ENCODE measurements around the gene CNOT10. TPM values are rescaled to one million over a fixed set of nuclear protein-coding genes. Genes with fewer than 3 reads are reported as not detected.
"Not testable (repeated sequence)": the region's sequence is repeated elsewhere in the genome, so short reads cannot be mapped to it uniquely, and the experiment has no call there.

Gene CNOT10
- total RNA-seq, 1 donor from 2014 or later = 17.9 TPM

DNA sequence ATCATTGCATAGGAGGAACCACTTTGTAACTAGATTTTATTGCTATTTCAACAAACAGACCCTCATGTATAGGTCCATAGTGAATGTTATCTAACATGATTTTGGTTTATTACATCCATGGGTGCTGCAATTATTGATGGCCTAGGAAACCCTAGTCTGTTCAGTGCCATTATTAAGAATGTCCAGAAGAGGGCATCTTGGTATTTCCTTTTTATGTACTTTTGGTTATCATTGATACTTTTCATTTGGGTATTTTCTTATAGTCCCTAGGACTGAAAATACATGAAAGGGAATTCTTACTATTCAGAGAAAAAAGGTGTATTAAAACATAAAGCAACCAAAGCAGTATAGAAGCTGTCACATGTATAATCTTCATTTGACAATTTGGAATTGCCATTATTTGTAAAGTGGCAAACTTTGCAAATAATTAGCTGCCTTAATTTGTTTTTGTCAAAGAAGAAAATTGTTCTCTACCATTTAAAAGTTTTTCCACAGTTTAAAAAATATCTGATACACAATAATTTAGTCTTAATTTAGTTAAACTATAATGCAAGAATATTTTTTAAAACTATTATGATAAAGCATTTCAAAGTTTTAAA, 48.7 kb downstream of the CNOT10 start:
- ATAC-seq = no peak
- intact Hi-C loops (cut with DNase I) = loop anchor here (2.0 to 5.0 kb wide), 3 partner anchors 47 to 201 kb away; no protein-coding TSS in a partner anchor
- DNase-seq (ENCODE audit: missing footprints) = no peak

DNA sequence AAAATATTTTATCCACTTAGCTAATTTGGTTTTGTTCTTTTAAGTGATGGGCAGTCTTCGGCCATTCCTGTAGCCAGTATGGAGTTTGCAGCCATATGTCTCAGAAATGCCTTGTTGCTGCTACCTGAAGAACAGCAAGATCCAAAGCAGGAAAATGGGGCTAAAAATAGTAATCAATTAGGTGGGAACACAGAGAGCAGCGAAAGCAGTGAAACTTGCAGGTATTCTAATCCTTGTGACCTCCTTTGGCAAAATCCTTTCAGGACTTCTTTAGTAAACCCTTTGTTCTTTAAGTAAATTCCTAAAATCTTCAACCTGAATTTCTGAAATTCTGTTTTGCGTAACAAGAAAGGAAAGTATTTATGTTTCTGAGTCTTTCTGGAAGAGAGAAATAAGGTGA, 49.8 kb downstream of the CNOT10 start:
- ATAC-seq (no peak), DNase-seq (ENCODE audit: missing footprints) (no peak)
- intact Hi-C loops (cut with DNase I) = loop anchor here (2.0 to 5.0 kb wide), 2 partner anchors 46 to 168 kb away; no protein-coding TSS in a partner anchor

DNA sequence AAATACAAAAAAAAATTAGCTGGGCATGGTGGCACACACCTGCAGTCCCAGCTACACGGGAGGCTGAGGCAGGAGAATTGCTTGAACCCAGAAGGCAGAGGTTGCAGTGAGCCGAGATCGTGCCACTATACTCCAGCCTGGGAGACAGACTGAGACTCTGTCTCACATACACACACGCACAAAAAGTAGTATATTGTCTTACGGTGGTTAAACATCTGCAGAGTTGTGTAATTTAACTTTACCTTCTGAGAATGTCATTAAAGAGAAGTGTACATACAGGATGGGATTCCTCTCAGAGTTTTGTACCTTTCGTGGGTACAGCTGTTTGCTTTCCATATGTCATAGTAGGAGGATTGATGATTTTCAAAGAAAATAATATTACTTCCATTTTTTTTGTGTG, 58.5 kb downstream of the CNOT10 start:
- intact Hi-C loops (cut with DNase I); ATAC-seq; DNase-seq (ENCODE audit: missing footprints): not testable (repeated sequence)

DNA sequence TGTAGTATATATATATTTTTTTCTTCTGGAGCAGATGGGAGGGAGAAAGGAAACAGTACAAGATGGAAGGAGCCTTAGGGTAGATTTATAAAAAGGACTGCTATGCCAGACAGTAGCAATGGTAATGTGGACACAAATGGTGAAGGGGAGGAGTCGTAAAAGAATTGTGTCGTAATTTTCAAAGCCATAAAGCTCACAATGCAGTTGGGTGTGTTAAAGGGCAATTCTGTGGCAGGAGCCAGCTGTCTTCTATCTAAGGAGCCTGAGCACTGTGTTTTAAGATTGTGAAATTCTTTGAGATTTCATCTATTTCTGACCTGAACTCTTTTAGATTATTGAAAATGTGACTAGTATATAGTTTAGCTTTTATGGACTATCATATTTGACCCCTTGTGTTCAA, 58.9 kb downstream of the CNOT10 start:
- DNase-seq (ENCODE audit: missing footprints) (no peak), ATAC-seq (no peak)
- intact Hi-C loops (cut with DNase I) = no loop called here

DNA sequence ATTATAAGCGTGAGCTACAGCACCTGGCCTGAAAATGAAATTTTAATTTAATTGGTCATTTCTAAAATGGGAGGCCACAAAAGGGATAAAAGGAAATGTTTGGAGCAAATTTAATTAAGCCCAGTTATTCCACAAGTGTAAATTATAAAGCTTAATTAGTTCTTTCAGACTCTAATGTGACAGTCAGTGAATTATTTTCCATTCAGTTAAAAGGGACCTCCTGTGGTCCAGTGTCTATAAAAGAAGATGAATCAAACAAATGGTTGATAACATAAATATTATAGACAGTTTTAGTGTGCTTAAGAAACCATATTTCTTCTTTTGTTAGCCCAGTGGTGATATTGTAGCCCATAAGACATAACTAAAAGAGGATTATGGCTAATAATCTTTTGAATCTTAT, 66.4 kb downstream of the CNOT10 start:
- no peak for ATAC-seq
- no peak for DNase-seq (ENCODE audit: missing footprints)
- intact Hi-C loops (cut with DNase I) = no loop called here

DNA sequence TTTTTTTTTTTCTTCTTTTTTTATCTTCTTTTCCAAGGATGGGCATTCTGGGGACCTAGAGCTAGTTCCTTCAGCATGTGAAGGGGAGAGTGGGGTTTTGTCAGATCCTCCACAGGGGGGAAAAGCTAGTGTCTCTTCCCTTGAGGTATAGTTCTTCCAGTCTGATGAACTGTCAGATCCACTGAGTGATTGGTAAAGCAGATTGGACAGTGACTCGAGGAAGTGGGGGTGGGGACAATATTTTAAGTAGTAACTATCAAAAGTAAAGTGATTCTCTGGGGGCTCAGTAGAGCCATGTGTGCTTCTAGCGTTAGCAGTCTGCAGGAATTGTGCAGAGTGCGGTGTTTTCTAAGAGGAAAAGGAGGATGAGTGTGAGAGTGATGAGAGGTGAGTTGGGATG, 70.8 kb downstream of the CNOT10 start:
- intact Hi-C loops (cut with DNase I) = no loop called here
- ATAC-seq (no peak), DNase-seq (ENCODE audit: missing footprints) (no peak)

DNA sequence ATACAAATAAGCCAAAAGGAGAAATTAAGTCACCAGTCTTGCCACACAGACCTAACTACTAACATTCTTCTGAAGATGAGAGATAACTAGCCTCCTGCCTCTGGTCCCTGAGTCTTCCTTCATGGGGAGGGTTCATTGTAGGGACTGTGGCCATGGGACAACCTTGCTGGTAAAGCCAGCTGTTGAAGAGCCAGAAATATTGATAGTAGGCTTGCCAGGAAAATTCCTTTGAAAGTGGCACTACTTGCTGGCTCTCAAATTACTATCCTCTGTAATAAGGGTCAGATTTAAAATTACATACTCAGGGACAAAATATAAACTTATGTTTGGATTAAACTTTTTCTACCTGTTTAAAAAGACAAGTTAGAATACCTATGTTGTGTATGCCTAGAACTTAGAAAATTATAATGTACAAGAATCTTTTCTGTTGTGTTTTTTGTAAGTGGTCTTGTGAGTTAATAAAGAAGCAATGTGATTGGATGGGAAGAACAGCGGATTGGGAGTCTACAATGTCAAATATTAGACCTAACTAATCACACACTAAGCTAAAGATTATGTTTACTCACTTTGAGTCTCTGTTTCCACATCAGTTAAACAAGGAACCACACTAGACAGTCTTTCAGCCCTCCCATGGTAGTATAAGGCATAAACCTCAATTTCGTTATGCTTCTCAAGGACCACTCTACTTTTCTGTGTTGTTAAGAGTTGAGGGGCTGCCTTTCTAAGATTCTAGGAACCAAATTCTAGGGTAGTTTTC, 72.8 kb downstream of the CNOT10 start:
- peak; percentile 56 for ATAC-seq
- no peak for DNase-seq (ENCODE audit: missing footprints)
- intact Hi-C loops (cut with DNase I) = no loop called here

DNA sequence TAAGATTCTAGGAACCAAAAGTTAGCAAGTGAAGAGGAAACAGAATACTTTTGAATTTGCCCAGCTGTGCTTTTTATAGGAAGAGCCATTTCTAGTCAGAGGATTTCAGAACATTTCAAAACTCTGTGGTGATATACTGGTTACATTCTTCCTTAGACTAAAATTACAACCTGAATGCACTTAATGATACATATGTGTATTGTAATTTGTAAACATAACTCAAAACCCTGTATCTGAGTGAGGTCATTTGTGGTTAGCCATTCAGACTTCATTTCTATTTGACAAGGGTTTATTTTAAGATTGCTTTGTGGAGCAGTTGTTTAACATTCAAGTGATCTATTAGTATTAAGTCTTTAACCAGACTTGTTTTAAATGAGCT, 73.4 kb downstream of the CNOT10 start:
- intact Hi-C loops (cut with DNase I) = no loop called here
- ATAC-seq = no peak
- DNase-seq (ENCODE audit: missing footprints) = no peak

DNA sequence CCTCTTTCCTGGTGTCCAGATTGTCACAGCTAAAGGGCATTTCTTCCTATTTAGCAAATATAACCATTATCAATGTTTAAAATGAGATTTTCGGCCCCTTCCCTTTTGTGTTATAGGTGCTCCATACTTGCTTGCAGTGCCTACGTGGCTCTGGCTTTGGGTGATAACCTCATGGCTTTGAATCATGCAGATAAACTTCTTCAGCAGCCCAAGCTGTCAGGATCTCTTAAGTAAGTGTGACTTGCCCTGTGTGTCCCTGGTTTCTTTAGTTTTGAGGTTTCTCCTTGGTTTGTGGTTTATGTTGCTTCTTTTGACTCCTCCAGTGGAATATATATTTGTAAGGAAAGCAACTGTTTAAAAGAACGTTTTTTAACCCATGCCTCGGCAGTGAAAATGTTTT, 74.4 kb downstream of the CNOT10 start:
- ATAC-seq (no peak), DNase-seq (ENCODE audit: missing footprints) (no peak)
- intact Hi-C loops (cut with DNase I) = no loop called here

DNA sequence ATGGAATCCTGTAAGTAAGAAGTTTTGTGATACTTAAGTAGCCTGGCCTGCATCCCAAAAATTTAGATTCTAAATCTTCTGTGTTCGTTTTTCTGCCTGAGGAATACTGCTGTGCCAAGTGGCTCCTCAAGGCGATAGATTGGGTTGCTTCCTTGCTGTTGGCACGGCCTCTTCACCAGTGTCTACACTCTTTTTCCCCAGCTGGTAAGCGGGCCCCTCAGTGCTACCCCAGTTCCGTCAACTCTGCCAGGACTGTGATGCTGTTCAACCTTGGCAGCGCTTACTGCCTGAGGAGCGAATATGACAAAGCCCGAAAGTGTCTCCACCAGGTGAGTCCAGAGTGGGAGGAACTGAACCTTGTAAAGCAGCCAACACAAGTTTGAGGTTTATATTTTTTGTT, 79.5 kb downstream of the CNOT10 start:
- DNase-seq (ENCODE audit: missing footprints) (no peak), ATAC-seq (no peak)
- intact Hi-C loops (cut with DNase I) = no loop called here

DNA sequence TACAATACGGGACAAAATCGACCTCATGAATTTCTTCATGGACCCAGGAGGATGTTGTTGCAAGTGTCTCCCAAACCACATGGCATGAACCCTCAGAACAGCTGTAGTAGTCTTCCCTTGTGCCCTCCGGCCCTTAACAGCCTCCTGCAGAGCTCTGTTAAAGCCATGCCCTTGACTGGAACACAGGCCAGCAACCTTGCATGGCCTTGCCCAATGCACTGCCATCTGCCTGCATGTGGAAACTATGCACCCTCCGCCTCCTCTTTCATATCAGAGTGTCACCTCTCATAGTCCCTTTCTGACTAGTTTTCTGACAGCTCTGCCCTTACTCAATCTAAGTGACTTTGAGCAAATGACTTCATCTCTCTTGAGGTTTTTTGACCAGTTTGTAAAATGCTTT, 93.4 kb downstream of the CNOT10 start:
- intact Hi-C loops (cut with DNase I) = no loop called here
- DNase-seq (ENCODE audit: missing footprints) (no peak), ATAC-seq (no peak)

DNA sequence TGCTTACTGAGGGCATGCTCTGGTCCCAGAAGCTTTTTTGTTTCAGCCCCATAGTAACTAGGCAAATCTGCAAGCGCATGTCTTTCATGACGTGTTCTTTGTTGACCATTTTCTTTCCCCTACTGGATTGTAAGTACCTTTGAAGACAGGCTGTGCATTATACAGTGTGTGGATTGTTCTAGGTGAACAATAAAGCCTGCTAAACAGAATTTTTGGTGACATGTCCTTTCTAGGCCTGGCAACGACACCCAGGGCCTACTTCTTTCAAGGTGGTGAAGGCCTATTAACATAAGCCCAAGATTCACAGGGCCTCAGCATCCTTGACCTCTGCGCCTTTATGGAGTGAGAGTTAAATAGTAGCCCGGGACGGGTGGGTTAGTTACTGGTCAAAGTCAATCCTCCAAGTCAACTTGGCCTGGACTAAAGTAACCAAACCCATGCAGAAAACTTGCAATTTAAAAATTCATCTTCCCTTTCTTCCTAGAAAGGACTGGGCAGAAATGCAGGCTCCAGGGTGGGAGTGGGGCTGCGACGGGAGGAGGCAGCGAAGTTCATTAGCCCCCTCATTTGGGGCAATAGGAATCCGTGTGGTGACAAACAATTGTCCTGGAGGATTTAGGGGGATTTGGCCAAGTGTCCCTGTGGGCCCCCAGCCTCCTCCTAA, 95.2 kb downstream of the CNOT10 start:
- ATAC-seq (no peak), DNase-seq (ENCODE audit: missing footprints) (no peak)
- intact Hi-C loops (cut with DNase I) = loop anchor here (2.0 kb wide), 1 partner anchor 45 kb away; no protein-coding TSS in a partner anchor

DNA sequence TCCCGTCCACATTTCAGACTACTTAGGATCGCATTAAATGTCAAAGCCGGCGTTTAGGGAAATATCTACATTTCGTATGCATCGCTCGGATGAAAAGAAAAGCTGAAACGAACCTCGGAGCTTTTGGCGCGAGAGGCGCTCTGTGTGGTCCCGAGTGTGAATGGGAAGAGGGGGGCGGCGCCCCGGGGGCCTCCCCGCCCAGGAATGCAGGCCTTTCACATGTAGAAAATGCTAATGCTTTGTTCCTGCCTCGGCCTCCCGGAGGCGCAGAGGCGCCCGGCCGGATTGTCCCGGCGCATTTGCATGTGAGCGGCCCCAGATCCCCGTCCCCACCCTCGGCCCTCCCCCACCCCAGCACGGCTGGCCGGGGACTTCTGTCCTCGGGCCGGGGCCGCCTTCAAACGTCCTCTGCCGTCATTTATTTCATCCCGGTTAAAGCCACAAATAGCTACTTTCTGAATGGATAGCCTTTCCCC, 95.8 kb downstream of the CNOT10 start:
- ATAC-seq (peak; percentile 47), DNase-seq (ENCODE audit: missing footprints) (no peak)
- intact Hi-C loops (cut with DNase I) = loop anchor here (2.0 kb wide), 1 partner anchor 46 kb away; no protein-coding TSS in a partner anchor

DNA sequence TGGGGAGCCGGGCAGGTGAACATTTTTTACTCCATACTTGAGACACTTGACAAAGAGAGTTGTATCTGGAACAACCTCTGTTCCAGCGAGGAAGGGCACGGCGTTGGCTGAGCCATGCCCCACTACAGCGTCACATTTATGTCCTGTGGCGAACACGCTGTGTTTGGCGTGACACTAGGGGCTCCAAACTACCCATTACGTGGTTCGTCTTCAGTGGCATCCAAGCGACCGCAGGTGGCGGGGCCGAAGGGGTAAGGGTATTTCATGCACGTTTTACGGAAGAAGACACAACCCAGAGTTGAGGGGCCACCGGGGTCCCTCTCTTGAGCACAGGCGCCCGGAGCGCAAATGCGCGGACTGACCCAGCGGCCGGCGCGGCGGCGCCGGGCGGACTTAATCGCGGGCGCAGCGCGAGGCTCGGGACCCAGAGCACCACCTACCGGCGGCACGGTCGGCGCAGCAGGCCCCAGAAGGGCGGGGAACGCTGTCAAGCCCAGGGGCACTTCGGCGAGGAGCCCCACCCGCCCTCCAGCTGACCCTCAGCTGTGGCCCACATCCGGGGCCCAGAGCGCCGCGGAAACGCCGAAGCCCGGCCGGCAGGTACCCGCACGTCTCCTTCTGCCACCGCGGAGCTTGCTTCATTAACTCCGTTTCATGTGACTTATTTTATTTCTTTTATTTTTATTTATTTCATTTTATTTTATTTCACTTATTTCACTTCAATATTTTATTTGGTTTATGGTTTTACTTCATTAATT, 96.4 kb downstream of the CNOT10 start:
- ATAC-seq = peak; percentile 92
- intact Hi-C loops (cut with DNase I) = loop anchor here (2.0 kb wide), 1 partner anchor 47 kb away; no protein-coding TSS in a partner anchor
- DNase-seq (ENCODE audit: missing footprints) = peak; percentile 88

DNA sequence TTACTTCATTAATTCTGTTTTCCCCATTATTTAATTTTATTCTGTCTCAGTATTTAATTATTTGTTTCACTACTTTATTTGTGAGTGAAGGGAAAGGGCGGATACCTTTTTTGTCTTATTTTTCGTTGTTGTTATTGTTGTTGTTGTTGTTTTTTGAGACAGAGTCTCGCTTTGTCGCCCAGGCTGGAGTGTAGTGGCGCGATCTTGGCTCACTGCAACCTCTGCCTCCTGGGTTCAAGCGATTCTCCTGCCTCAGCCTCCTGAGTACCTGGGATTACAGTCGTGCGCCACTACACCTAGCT, 96.9 kb downstream of the CNOT10 start:
- intact Hi-C loops (cut with DNase I) = loop anchor here (2.0 kb wide), 1 partner anchor 47 kb away; no protein-coding TSS in a partner anchor
- DNase-seq (ENCODE audit: missing footprints) = not testable (repeated sequence)

DNA sequence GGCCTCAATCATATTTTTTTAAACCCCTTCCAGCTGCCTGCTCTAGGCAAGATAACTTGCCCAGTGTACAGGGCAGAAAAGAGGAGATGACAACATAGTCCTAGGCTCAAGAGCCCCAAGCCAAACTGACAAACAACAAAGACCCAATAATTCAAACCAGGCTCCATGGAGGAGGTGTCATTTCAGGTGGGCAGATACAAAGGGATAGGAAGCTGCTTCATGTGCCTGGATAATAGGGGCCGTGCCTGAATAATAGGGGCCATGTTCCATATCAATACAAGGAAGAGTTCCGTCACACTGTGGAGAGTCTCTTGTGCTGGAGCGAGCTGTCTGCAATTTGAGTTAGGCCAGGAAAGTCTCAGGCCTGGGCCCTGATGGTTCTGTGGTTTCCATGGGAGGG, 97.4 kb downstream of the CNOT10 start:
- intact Hi-C loops (cut with DNase I) = no loop called here

More for the DNA sequence above, 96.9 kb downstream of the CNOT10 start:
- not testable (repeated sequence) for ATAC-seq

DNA sequence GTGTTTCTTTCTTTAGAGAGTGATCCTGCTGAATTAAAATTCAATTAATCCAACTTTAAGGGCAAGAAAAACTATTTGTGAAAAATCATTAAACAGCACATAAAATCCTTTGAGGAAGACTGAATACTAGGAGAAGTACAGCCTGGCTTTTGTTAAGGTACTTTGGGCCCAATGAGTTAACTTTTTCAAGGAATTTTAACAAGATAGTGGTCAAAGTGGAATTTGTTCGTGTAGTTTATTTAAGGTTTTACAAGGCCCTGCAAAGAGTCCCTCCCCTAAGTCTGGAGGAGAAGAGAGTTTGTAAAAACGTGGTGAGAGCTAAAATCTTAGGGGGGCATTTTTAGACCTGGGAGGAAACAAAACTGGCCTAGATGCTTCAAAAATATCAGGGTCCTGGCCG, 106.8 kb downstream of the CNOT10 start:
- DNase-seq (ENCODE audit: missing footprints) (no peak), ATAC-seq (no peak)
- intact Hi-C loops (cut with DNase I) = no loop called here

More for the DNA sequence above, 97.4 kb downstream of the CNOT10 start:
- ATAC-seq = no peak
- no peak for DNase-seq (ENCODE audit: missing footprints)

DNA sequence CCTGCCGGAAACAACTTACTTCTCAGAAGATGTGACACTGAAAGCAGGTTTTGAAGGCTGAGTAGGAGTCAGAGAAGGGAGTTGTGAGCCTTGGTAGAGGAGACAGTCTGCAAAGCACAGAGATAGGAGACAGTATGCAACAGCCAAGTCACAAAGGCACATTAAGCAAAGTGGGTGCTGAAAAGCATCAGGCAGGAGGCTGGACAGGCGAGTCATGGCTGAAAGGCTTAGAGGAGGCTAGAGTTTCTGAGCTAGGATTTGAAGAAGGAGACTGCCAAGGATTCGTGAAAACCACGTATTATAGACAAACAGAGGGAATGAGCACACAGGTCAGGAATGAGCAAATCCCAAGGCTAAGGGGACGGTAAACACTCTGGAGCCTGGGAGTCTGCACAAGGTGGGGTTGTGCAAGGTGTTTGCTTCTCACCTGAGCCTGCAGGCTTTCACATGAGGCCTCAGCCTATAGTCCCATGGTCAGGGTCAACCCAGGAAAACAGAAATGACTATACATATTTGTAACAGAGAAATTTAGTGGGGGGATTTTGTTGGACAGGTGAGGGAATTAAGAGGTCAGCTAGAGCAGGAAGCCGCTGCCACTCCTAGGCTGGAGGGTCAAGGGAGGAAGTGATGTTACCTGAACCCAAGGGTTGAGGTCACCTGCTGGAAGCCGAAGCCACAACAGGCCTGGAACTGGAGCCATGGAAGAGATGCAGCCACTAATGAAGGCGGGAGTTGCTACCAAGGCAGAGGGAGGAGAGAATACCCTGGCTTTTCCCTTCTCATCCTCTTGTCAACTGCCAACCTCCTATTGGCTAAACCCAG, 109.7 kb downstream of the CNOT10 start:
- DNase-seq (ENCODE audit: missing footprints) (peak; percentile 21), ATAC-seq (no peak)
- intact Hi-C loops (cut with DNase I) = no loop called here

All from Right ventricle myocardium inferior (tissue), 1 donor.